ENCODE data around the gene CBLN4.
A peak's percentile ranks its signal among the peaks of the same experiment; 100 is the strongest.

Gene CBLN4

GRCh38 chr20:56005389-56005715, at the start of gene CBLN4:
Gene CBLN4 (minus strand): TSS chr20:56005519. CDS start chr20:56004171, 1,348 bp downstream.
- H3K36me3 ChIP-seq (ENCODE audit: insufficient read depth, low read length) = no peaks in the 10 kb centered on the region
- H3K4me1 ChIP-seq (ENCODE audit: insufficient read depth, low read length) = no peaks in the 10 kb centered on the region
- peak within 1 kb of the TSS; percentile 42; the same call in 1 of the 2 replicates for H3K9ac ChIP-seq (ENCODE audit: low read depth, low read length)
- H3K9me3 ChIP-seq (ENCODE audit: control insufficient read depth, insufficient read depth, low read length) = no peaks in the 10 kb centered on the region

GRCh38 chr20:56043227-56043626, 37.9 kb upstream of the CBLN4 start:
- Histone ChIP-seq H3K4me1 (ENCODE audit: insufficient read depth, low read length) (no peaks in the 10 kb centered on the region), H3K9ac (ENCODE audit: low read depth, low read length) (no peak overlapping the region), H3K36me3 (ENCODE audit: insufficient read depth, low read length) (no peaks in the 10 kb centered on the region), H3K9me3 (ENCODE audit: control insufficient read depth, insufficient read depth, low read length) (no peaks in the 10 kb centered on the region)

GRCh38 chr20:56032251-56032650, 26.9 kb upstream of the CBLN4 start:
- Histone ChIP-seq H3K36me3 (ENCODE audit: insufficient read depth, low read length) (no peaks in the 10 kb centered on the region), H3K4me1 (ENCODE audit: insufficient read depth, low read length) (no peaks in the 10 kb centered on the region), H3K9me3 (ENCODE audit: control insufficient read depth, insufficient read depth, low read length) (peaks cover 3% of the 10 kb centered on the region; the same call in 1 of the 2 replicates), H3K9ac (ENCODE audit: low read depth, low read length) (no peak overlapping the region)

DNA sequence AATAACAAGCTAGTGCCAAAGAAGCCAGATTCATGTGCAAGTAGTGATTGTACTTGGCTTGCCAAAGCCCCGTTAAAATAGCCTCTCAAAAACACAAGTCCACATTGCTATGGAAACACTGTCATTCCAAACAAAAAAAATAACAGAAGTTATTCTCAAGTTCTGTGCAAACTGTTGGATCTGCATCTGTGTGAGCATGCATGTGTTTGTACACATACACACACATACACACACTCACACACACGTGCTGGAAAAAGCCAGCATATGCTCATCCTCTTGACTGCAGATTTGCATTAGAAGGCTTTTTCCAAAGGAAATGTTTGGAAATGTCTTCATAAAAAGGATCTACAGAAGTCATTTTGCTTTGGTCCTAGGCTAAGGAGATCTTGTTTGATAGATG, 13.4 kb upstream of the CBLN4 start:
- Histone ChIP-seq H3K9me3 (ENCODE audit: control insufficient read depth, insufficient read depth, low read length) (no peaks in the 10 kb centered on the region), H3K9ac (ENCODE audit: low read depth, low read length) (no peak overlapping the region), H3K4me1 (ENCODE audit: insufficient read depth, low read length) (no peaks in the 10 kb centered on the region), H3K36me3 (ENCODE audit: insufficient read depth, low read length) (no peaks in the 10 kb centered on the region)

GRCh38 chr20:56018194-56018593, 12.9 kb upstream of the CBLN4 start:
- H3K36me3 ChIP-seq (ENCODE audit: insufficient read depth, low read length) = no peaks in the 10 kb centered on the region
- no peaks in the 10 kb centered on the region for H3K4me1 ChIP-seq (ENCODE audit: insufficient read depth, low read length)
- no peaks in the 10 kb centered on the region for H3K9me3 ChIP-seq (ENCODE audit: control insufficient read depth, insufficient read depth, low read length)
- H3K9ac ChIP-seq (ENCODE audit: low read depth, low read length) = no peak overlapping the region

DNA sequence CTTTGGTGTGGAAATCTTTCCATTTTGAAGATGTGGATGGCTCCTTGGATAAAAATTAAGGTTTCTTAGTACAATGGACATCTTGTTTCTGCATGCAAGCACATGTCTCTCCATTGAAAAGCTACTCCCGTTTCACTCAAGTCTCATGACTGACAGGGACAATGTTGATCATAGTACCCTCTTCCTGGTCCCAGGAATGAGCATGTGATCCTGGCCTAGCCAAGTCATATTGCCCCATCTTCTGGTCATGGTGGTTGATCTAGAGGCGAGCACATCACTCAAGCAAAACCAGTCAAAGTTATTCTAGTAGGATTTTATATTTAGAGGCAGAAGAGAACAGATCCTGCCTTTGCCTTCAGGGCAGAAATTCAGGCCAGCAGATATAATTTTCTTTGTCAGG, 12.2 kb upstream of the CBLN4 start:
- no peaks in the 10 kb centered on the region for H3K4me1 ChIP-seq (ENCODE audit: insufficient read depth, low read length)
- H3K9ac ChIP-seq (ENCODE audit: low read depth, low read length) = no peak overlapping the region
- H3K9me3 ChIP-seq (ENCODE audit: control insufficient read depth, insufficient read depth, low read length) = no peaks in the 10 kb centered on the region
- no peaks in the 10 kb centered on the region for H3K36me3 ChIP-seq (ENCODE audit: insufficient read depth, low read length)

DNA sequence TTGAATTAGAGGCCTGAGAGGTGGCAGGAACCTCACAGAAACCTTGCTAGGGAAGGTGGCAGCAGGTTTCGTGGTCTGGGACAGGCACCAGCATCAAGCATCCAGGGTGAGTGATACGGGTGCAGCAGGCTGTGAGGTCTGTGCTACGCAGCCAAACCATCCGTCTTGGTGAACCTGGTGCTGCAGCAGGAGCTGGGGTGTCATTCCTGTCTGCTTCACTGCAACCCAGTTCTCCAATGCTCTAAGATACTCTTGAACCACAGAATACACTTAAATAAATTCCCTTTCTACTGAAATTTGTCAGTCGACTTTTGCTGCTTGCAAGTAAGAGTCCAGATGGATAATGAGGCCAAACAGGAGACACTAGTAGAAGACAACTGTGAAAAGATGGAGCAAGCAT, 9.7 kb upstream of the CBLN4 start:
- no peak overlapping the region for H3K9ac ChIP-seq (ENCODE audit: low read depth, low read length)
- H3K9me3 ChIP-seq (ENCODE audit: control insufficient read depth, insufficient read depth, low read length) = no peaks in the 10 kb centered on the region
- H3K36me3 ChIP-seq (ENCODE audit: insufficient read depth, low read length) = no peaks in the 10 kb centered on the region
- no peaks in the 10 kb centered on the region for H3K4me1 ChIP-seq (ENCODE audit: insufficient read depth, low read length)

DNA sequence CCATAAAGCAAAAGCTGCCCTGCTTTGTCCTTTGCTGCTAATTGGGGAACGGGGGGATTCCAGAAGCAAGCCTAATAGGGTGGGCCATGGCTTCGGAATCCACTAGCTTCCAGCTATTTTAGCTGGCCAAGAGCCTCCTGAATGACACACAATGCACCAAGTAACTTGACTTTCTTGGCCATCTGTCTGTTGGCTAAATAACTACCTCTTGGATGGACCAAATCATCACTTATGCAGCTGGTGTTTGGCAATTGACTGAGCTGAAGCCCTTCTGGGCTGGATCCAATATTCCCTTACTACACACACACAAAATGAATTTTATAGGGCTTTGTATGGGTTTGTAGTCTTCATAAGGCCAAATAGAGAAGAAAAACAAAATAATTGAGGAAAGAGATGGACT, 8.8 kb upstream of the CBLN4 start:
- H3K4me1 ChIP-seq (ENCODE audit: insufficient read depth, low read length) = no peaks in the 10 kb centered on the region
- no peak overlapping the region for H3K9ac ChIP-seq (ENCODE audit: low read depth, low read length)
- H3K36me3 ChIP-seq (ENCODE audit: insufficient read depth, low read length) = no peaks in the 10 kb centered on the region
- H3K9me3 ChIP-seq (ENCODE audit: control insufficient read depth, insufficient read depth, low read length) = no peaks in the 10 kb centered on the region

GRCh38 chr20:56004611-56005388, 519 bp downstream of the CBLN4 start:
- peak overlapping the region; percentile 42; the same call in 1 of the 2 replicates for H3K9ac ChIP-seq (ENCODE audit: low read depth, low read length)
- no peaks in the 10 kb centered on the region for H3K9me3 ChIP-seq (ENCODE audit: control insufficient read depth, insufficient read depth, low read length)
- H3K36me3 ChIP-seq (ENCODE audit: insufficient read depth, low read length) = no peaks in the 10 kb centered on the region
- no peaks in the 10 kb centered on the region for H3K4me1 ChIP-seq (ENCODE audit: insufficient read depth, low read length)

GRCh38 chr20:56004007-56004406, 1.3 kb downstream of the CBLN4 start:
- Histone ChIP-seq H3K36me3 (ENCODE audit: insufficient read depth, low read length) (no peaks in the 10 kb centered on the region), H3K9me3 (ENCODE audit: control insufficient read depth, insufficient read depth, low read length) (no peaks in the 10 kb centered on the region), H3K9ac (ENCODE audit: low read depth, low read length) (peak overlapping the region; percentile 42; the same call in 1 of the 2 replicates), H3K4me1 (ENCODE audit: insufficient read depth, low read length) (no peaks in the 10 kb centered on the region)

DNA sequence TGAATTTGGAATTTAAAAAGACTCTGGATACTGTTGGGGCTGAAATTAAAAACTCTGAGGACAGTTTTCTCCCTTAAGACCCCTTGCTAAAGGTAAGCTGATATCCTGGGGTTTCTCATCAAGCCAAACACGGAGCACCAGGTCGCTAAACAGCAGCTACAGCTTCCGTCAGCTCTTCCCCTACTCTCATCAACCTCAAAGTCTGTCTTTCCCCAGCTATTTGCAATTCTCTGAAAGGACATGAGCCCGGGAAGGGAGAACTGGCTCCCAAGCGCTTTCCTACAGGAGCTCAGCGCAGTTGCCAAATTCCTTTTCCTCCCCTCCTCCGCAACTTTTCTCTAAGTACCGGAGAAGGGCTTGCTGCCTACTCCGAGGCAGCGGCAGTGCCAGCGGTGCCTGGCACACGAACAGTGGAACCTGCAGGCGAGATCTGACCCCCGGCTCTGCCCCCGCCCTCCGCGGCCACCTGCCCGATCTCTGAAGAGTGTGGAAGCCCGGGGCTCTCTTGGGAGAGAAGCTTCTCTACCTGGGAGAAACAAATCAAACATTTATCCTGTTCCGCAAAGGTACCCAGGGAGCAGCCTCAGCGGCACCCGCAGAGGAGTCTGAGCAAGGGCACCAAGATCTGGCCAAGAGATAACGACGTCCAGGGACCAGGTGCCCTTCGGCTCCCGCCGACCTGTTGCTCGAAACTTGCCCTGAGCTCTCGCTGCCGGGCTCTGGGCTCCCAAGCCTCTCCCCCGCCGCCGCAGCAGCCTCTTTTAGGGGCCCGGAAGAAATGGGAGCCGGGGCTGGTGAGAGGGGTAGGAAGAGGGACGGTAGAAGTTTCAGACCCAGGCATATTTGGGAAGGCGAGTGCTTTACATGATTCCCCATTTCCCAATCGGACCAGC, 2.2 kb downstream of the CBLN4 start:
- Histone ChIP-seq H3K9me3 (ENCODE audit: control insufficient read depth, insufficient read depth, low read length) (no peaks in the 10 kb centered on the region), H3K4me1 (ENCODE audit: insufficient read depth, low read length) (no peaks in the 10 kb centered on the region), H3K9ac (ENCODE audit: low read depth, low read length) (peak overlapping the region; percentile 6; the same call in 1 of the 2 replicates), H3K36me3 (ENCODE audit: insufficient read depth, low read length) (no peaks in the 10 kb centered on the region)

- Histone ChIP-seq H3K36me3 (ENCODE audit: insufficient read depth, low read length) (no peaks in the 10 kb centered on the region), H3K9ac (ENCODE audit: low read depth, low read length) (no peak overlapping the region), H3K9me3 (ENCODE audit: control insufficient read depth, insufficient read depth, low read length) (no peaks in the 10 kb centered on the region), H3K4me1 (ENCODE audit: insufficient read depth, low read length) (no peaks in the 10 kb centered on the region)
Measured at GRCh38 chr20:56001890-56002289, 3.4 kb downstream of the CBLN4 start.

- Histone ChIP-seq H3K9ac (ENCODE audit: low read depth, low read length) (no peak overlapping the region), H3K36me3 (ENCODE audit: insufficient read depth, low read length) (no peaks in the 10 kb centered on the region), H3K9me3 (ENCODE audit: control insufficient read depth, insufficient read depth, low read length) (no peaks in the 10 kb centered on the region), H3K4me1 (ENCODE audit: insufficient read depth, low read length) (no peaks in the 10 kb centered on the region)
Measured at GRCh38 chr20:56001106-56001785, 4.1 kb downstream of the CBLN4 start.

GRCh38 chr20:55978550-55978949, 26.8 kb downstream of the CBLN4 start:
- H3K9me3 ChIP-seq (ENCODE audit: control insufficient read depth, insufficient read depth, low read length) = no peaks in the 10 kb centered on the region
- no peak overlapping the region for H3K9ac ChIP-seq (ENCODE audit: low read depth, low read length)
- H3K4me1 ChIP-seq (ENCODE audit: insufficient read depth, low read length) = no peaks in the 10 kb centered on the region
- no peaks in the 10 kb centered on the region for H3K36me3 ChIP-seq (ENCODE audit: insufficient read depth, low read length)
